ENCODE measurements around the gene DGKB.

DGKB gene

DNA sequence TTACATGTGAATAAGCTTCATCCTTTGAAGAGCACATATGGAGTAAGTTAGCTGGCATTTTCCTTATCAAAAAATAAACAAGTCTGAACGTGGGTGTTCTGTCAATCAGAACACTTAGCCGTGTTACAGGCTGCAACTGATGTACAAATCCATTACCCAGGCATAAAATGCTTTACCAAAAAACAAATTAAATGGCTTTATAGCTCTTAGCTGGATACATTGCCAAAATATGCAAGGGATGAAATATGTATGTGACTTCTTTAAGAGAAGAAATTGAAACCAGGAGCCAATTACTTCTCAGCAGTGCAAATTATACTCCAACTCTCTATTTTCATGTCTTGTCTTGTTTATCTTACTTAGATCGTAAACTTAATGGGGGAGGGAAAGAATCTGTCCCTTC lies 214.8 kb downstream of the DGKB start:
- H3K27me3 ChIP-seq, result no peaks in the 10 kb centered on the region
- H3K27ac ChIP-seq, result no peak overlapping the region
- no peak overlapping the region for H3K4me3 ChIP-seq (ENCODE audit: low read depth in 1 of 2, low read length in 1 of 2)
- H3K4me1 ChIP-seq (ENCODE audit: control insufficient read depth in 1 of 2, insufficient read depth in 1 of 2, low read depth in 1 of 2, low read length in 1 of 2), result peaks cover 29 to 38% of the 10 kb centered on the region in 2 experiments
- TF ChIP-seq, protein P1, sequence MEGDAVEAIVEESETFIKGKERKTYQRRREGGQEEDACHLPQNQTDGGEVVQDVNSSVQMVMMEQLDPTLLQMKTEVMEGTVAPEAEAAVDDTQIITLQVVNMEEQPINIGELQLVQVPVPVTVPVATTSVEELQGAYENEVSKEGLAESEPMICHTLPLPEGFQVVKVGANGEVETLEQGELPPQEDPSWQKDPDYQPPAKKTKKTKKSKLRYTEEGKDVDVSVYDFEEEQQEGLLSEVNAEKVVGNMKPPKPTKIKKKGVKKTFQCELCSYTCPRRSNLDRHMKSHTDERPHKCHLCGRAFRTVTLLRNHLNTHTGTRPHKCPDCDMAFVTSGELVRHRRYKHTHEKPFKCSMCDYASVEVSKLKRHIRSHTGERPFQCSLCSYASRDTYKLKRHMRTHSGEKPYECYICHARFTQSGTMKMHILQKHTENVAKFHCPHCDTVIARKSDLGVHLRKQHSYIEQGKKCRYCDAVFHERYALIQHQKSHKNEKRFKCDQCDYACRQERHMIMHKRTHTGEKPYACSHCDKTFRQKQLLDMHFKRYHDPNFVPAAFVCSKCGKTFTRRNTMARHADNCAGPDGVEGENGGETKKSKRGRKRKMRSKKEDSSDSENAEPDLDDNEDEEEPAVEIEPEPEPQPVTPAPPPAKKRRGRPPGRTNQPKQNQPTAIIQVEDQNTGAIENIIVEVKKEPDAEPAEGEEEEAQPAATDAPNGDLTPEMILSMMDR (IDR thresholded peaks at IDR 0.05), result no peak
- H3K36me3 ChIP-seq, result no peaks in the 10 kb centered on the region
- no peaks in the 10 kb centered on the region for H3K9me3 ChIP-seq

DNA sequence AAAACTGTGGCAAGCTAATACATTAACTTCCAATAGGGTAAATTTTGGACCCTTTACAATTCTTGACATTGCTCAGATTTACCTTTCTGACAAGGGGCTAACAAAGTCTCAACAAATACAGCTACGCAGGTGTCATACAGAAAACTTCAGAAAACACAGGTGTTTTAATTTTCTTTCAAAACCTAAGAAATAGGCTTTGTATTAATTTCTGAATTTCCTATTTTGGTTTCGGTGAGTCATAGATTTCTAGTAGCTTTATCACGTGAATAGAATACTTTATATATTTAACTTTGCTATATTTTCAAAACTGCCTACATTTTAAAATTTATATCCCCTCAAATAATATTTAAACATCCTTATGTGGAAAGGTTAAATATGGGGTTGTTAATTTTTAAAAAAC lies 215.3 kb downstream of the DGKB start:
- Histone ChIP-seq H3K9me3 (no peaks in the 10 kb centered on the region), H3K4me3 (ENCODE audit: low read depth in 1 of 2, low read length in 1 of 2) (no peak overlapping the region), H3K27me3 (no peaks in the 10 kb centered on the region), H3K27ac (no peak overlapping the region), H3K4me1 (ENCODE audit: control insufficient read depth in 1 of 2, insufficient read depth in 1 of 2, low read depth in 1 of 2, low read length in 1 of 2) (peaks cover 29 to 38% of the 10 kb centered on the region in 2 experiments), H3K36me3 (no peaks in the 10 kb centered on the region)
- TF ChIP-seq, protein P1 (IDR thresholded peaks at IDR 0.05), result no peak

DNA sequence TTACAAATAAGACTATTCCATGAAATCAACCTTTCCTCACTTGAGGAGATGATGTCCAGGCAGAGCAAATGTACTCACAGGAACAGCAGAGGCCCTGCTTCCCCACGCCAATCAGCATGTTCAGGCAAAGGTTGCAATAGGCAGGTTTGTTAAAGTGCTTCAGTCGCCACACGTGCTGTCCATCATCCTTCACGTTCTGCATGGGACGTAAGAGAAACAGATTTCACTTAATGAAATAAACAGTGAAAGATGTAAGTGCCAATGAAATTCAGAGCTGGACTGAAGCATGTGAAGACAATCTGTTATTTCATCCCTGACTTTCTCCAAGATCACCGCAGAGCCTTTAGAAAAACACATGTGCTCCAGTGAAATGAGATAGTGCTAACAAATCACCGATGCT lies 217.4 kb downstream of the DGKB start:
- TF ChIP-seq, protein P1 (IDR thresholded peaks at IDR 0.05), result no peak
- Histone ChIP-seq H3K9me3 (no peaks in the 10 kb centered on the region), H3K36me3 (no peaks in the 10 kb centered on the region), H3K27me3 (no peaks in the 10 kb centered on the region), H3K4me1 (ENCODE audit: control insufficient read depth in 1 of 2, insufficient read depth in 1 of 2, low read depth in 1 of 2, low read length in 1 of 2) (peaks cover 16 to 22% of the 10 kb centered on the region in 2 experiments), H3K4me3 (ENCODE audit: low read depth in 1 of 2, low read length in 1 of 2) (no peak overlapping the region), H3K27ac (no peak overlapping the region)

DNA sequence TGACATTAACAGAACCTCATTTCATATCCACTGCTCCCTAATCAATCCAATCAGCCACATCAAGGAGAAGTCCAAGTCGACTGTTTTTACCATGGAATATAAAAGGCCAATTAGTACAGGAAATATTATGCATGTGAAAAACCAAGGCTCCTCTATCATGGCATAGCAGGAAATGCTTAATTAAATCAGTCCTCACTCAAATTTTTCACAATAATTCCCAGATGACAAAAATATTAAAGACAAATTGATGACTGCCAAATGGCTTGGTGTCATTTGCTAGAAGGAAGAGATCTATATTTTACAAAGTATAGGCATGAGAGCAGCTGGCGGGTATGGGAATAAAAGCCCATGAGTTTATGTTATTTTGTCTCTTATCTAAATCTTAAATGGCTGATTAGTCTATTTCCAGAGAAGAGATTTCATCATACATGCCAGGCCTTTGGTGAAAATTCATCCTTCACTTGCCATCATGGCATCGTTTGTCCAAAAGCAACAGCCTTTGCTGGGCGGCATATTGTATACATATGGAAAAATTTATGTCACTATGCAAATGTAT lies 219.6 kb downstream of the DGKB start:
- TF ChIP-seq, protein P1 (IDR thresholded peaks at IDR 0.05), result no peak

DNA sequence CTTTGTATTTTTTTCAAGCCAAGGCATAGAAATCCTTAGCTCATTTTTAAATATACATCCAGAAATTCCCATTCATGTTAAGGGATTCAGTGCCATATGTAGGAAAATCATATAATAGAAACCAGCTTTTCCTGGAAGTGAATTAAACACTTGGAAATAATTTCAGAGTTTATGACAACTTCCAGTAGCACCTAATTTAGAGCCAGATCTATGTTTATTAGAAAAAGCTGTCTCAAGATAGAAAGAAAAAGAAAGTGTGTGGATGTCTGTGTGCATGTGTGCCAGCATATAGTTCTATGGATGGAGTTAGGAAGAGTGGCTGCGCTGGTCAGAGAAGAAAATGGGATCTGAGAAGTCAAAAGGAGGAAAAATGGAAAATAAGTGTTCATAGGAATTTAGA lies 225.7 kb downstream of the DGKB start:
- Histone ChIP-seq H3K9me3 (no peaks in the 10 kb centered on the region), H3K36me3 (no peaks in the 10 kb centered on the region), H3K4me1 (ENCODE audit: control insufficient read depth in 1 of 2, insufficient read depth in 1 of 2, low read depth in 1 of 2, low read length in 1 of 2) (no peaks in the 10 kb centered on the region), H3K4me3 (ENCODE audit: low read depth in 1 of 2, low read length in 1 of 2) (no peak overlapping the region), H3K27ac (no peak overlapping the region), H3K27me3 (no peaks in the 10 kb centered on the region)
- TF ChIP-seq, protein P1 (IDR thresholded peaks at IDR 0.05), result no peak

More for the DNA sequence above, 219.6 kb downstream of the DGKB start:
- Histone ChIP-seq H3K36me3 (no peaks in the 10 kb centered on the region), H3K4me3 (ENCODE audit: low read depth in 1 of 2, low read length in 1 of 2) (no peak overlapping the region), H3K9me3 (no peaks in the 10 kb centered on the region), H3K27me3 (no peaks in the 10 kb centered on the region), H3K4me1 (ENCODE audit: control insufficient read depth in 1 of 2, insufficient read depth in 1 of 2, low read depth in 1 of 2, low read length in 1 of 2) (peaks cover 2 to 4% of the 10 kb centered on the region in 2 experiments), H3K27ac (no peak overlapping the region)
